IMR-90 (cell line): ENCODE data around the gene PAFAH2. TPM values are rescaled to one million over a fixed set of nuclear protein-coding genes. Genes with fewer than 3 reads are reported as not detected.
A peak's percentile ranks its signal among the peaks of the same experiment; 100 is the strongest.

Experiments used
- ATAC-seq: fragments of 200-7000 bp; cut with Tn5 transposase; 2 replicates; pipeline ENCODE4 v1.9.1; 2020; ENCODE audit warnings: low read depth, mild to moderate bottlenecking, moderate library complexity
- BruUV-seq: library from RNA; stranded (reverse); fragments of 400-500 nt; replicated peaks from 2 replicates; lab custom pipeline; 2021; lab: Mats Ljungman, UMichigan
- CTCF ChIA-PET: fragments of 300-600 bp; formaldehyde crosslinking; extraction: SDS; loops from one replicate; lab custom pipeline; 2021; ENCODE audit warnings: antibody characterized with exemption; lab: Yijun Ruan, JAX
- POLR2A ChIA-PET: fragments of 300-600 bp; sonication (Branson Sonifier 250); formaldehyde crosslinking; loops from one replicate; lab custom pipeline; 2022; ENCODE audit warnings: antibody characterized with exemption; ENCODE audit not compliant: unreplicated experiment; lab: Charles Lee
- DNase-seq: peaks from one replicate; pipeline ENCODE4 v3.0.0; 2013
- H2AFZ ChIP-seq: replicated peaks from 2 replicates; pipeline ENCODE3; 2013; ENCODE audit warnings: low read length, mild to moderate bottlenecking; ENCODE audit not compliant: poor library complexity
- H2AK5ac ChIP-seq: 2 replicates; pipeline ENCODE4 v1.6.1; 2013; ENCODE audit warnings: low read depth, low read length, inconsistent platforms
- H2AK9ac ChIP-seq: replicated peaks from 2 replicates; pipeline ENCODE3; 2013; ENCODE audit warnings: mild to moderate bottlenecking, low read depth, low read length, moderate library complexity; ENCODE audit not compliant: poor library complexity
- H2BK120ac ChIP-seq: 2 replicates; pipeline ENCODE4 v1.6.1; 2013; ENCODE audit warnings: low read depth, low read length, inconsistent platforms
- H2BK15ac ChIP-seq: 3 replicates; pipeline ENCODE4 v1.6.1; 2013; ENCODE audit warnings: low read depth, low read length, inconsistent platforms
- H2BK20ac ChIP-seq: 2 replicates; pipeline ENCODE4 v1.6.1; 2013; ENCODE audit warnings: low read depth, mild to moderate bottlenecking, inconsistent platforms, low read length, moderate library complexity
- H2BK5ac ChIP-seq: 2 replicates; pipeline ENCODE4 v1.6.1; 2013; ENCODE audit warnings: mild to moderate bottlenecking, low read depth, low read length, inconsistent platforms; ENCODE audit not compliant: poor library complexity, severe bottlenecking
- H3K14ac ChIP-seq: replicated peaks from 2 replicates; pipeline ENCODE4 v1.6.1; 2013; ENCODE audit warnings: low read depth, low read length, inconsistent platforms
- H3K18ac ChIP-seq: 2 replicates; pipeline ENCODE4 v1.6.1; 2013; ENCODE audit warnings: low read depth, low read length, control low read depth
- H3K23ac ChIP-seq: 2 replicates; pipeline ENCODE4 v1.6.1; 2013; ENCODE audit warnings: low read depth, low read length, inconsistent platforms
- H3K27ac ChIP-seq: 2 replicates; pipeline ENCODE4 v1.5.1; 2013; ENCODE audit warnings: mild to moderate bottlenecking, control low read depth, low read length; ENCODE audit not compliant: insufficient read depth
- H3K27me3 ChIP-seq: 2 replicates; pipeline ENCODE4 v1.6.1; 2013; ENCODE audit warnings: low read length; ENCODE audit not compliant: control insufficient read depth, insufficient read depth
- H3K36me3 ChIP-seq: 2 replicates; pipeline ENCODE4 v1.6.1; 2013; ENCODE audit warnings: low read length, mixed read lengths; ENCODE audit not compliant: control insufficient read depth, insufficient read depth
- H3K4ac ChIP-seq: 2 replicates; pipeline ENCODE4 v1.6.1; 2013; ENCODE audit warnings: low read depth, low read length, inconsistent platforms
- H3K4me1 ChIP-seq: 2 replicates; pipeline ENCODE4 v1.6.1; 2013; ENCODE audit warnings: low read length, mixed read lengths; ENCODE audit not compliant: control insufficient read depth, insufficient read depth
- H3K4me2 ChIP-seq: 2 replicates; pipeline ENCODE4 v1.6.1; 2013; ENCODE audit warnings: low read depth, mild to moderate bottlenecking, control low read depth, low read length, moderate library complexity
- H3K4me3 ChIP-seq: 2 replicates; pipeline ENCODE4 v1.5.1; 2013; ENCODE audit warnings: low read depth, mild to moderate bottlenecking, control low read depth, low read length, moderate library complexity; ENCODE audit not compliant: insufficient read depth
- H3K56ac ChIP-seq: 2 replicates; pipeline ENCODE4 v1.6.1; 2013; ENCODE audit warnings: low read length, inconsistent platforms; ENCODE audit not compliant: insufficient read depth; ENCODE audit errors: extremely low read depth
- H3K79me1 ChIP-seq, 2 experiments: 2 replicates each; pipeline ENCODE4 v1.6.1; 2013; ENCODE audit warnings: low read length in 2 of 2, inconsistent platforms in 1 of 2, low read depth in 1 of 2
- H3K9ac ChIP-seq: 2 replicates; pipeline ENCODE4 v1.6.1; 2013; ENCODE audit warnings: low read depth, low read length, control low read depth
- H3K9me1 ChIP-seq: 2 replicates; pipeline ENCODE4 v1.6.1; 2013; ENCODE audit warnings: low read length, inconsistent platforms; ENCODE audit not compliant: insufficient read depth
- H3K9me3 ChIP-seq: 2 replicates; pipeline ENCODE4 v1.6.1; 2013; ENCODE audit warnings: low read length; ENCODE audit not compliant: control insufficient read depth, insufficient read depth
- H4K20me1 ChIP-seq: 2 replicates; pipeline ENCODE4 v1.6.1; 2013; ENCODE audit warnings: low read length, inconsistent platforms; ENCODE audit not compliant: insufficient read depth
- H4K5ac ChIP-seq: 2 replicates; pipeline ENCODE4 v1.6.1; 2013; ENCODE audit warnings: mild to moderate bottlenecking, low read depth, low read length, control low read depth
- H4K8ac ChIP-seq, 2 experiments: 2 replicates each; pipeline ENCODE4 v1.6.1; 2013; ENCODE audit warnings: low read depth in 2 of 2, low read length in 2 of 2, control low read depth in 1 of 2, inconsistent platforms in 1 of 2
- H4K91ac ChIP-seq: 2 replicates; pipeline ENCODE4 v1.6.1; 2013; ENCODE audit warnings: low read depth, low read length, inconsistent platforms; ENCODE audit not compliant: insufficient read depth
- CTCF ChIP-seq: conservative IDR thresholded peaks from 2 replicates; pipeline ENCODE4 v1.5.1; 2012; ENCODE audit warnings: mild to moderate bottlenecking, low read depth, low read length, improper control_type of control experiment
- MAZ ChIP-seq: IDR thresholded peaks from 2 replicates; pipeline ENCODE4 v1.6.1; 2012; ENCODE audit warnings: low read depth, mild to moderate bottlenecking, low read length, improper control_type of control experiment, moderate library complexity, borderline replicate concordance
- MXI1 ChIP-seq: IDR thresholded peaks from 2 replicates; pipeline ENCODE4 v1.6.1; 2012; ENCODE audit warnings: low read depth, mild to moderate bottlenecking, low read length, moderate library complexity, borderline replicate concordance
- RAD21 ChIP-seq: IDR thresholded peaks from 2 replicates; pipeline ENCODE4 v1.6.1; 2012; ENCODE audit warnings: low read length, improper control_type of control experiment
- RFX5 ChIP-seq: IDR thresholded peaks from 2 replicates; pipeline ENCODE4 v1.8.0; 2012; ENCODE audit warnings: low read depth, mild to moderate bottlenecking, low read length, moderate library complexity
- WGBS, 2 experiments: methylation state at CpG; one replicate each; pipeline versions ENCODE4 v1.1.5 to v1.1.7; 2013; ENCODE audit warnings: missing lambda C conversion rate in 2 of 2; ENCODE audit not compliant: insufficient read length in 1 of 2; ENCODE audit errors: extremely low coverage in 2 of 2; 5-methylcytosine and 5-hydroxymethylcytosine counted together
- dilution Hi-C: fragments of 300-500 bp; cut with HindIII; formaldehyde crosslinking; loops from one replicate; pipeline ENCODE4 v1.14.3; 2018; ENCODE audit warnings: low sequenced_read_pairs; ENCODE audit not compliant: unreplicated experiment
- in situ Hi-C: fragments of 300-500 bp; cut with MboI; formaldehyde crosslinking; loops from 3 replicates; pipeline ENCODE4 v1.14.3; 2019; ENCODE audit warnings: low sequenced_read_pairs, inconsistent platforms, mixed read lengths
- intact Hi-C: fragments of 100-400 bp; cut with micrococcal nuclease; formaldehyde crosslinking; loops from 2 replicates; pipeline ENCODE4 v1.10.0; 2022
- polyA plus RNA-seq, 3 experiments: library from polyadenylated mRNA; depleted of rRNA; stranded (reverse); fragments of >200 nt; gene quantifications; 2 replicates each; pipeline ENCODE4 v1.2.3, GENCODE V29; 2012; ENCODE audit warnings: low replicate concordance in 1 of 3
- total RNA-seq: library from RNA; depleted of rRNA; stranded (reverse); fragments of >200 nt; gene quantifications from 2 replicates; pipeline ENCODE4 v1.2.3, GENCODE V29; 2012

Gene PAFAH2
- total and polyA plus RNA-seq, 2 of the 4 experiments (the other 2 are of a cell fraction), result 8.3 to 12.2 TPM

GRCh38 chr1:26031196-26031595 lies 33.3 kb upstream of the PAFAH2 start (continued):
- TF ChIP-seq MXI1 (no peak), MAZ (no peak)

GRCh38 chr1:26029864-26030481 lies 32.1 kb upstream of the PAFAH2 start:
- H3K56ac ChIP-seq, result no peak overlapping the region
- no peak overlapping the region for H3K4ac ChIP-seq
- no peak overlapping the region for H2BK120ac ChIP-seq
- TF ChIP-seq RAD21 (peak; percentile 25; the same call in 1 of the 2 replicates), RFX5 (no peak), CTCF (peak; percentile 28; the same call in 1 of the 2 replicates)
- no peak overlapping the region for H3K14ac ChIP-seq
- no peaks in the 10 kb centered on the region for H3K9me3 ChIP-seq
- H4K91ac ChIP-seq, result no peak overlapping the region
- H2AFZ ChIP-seq, result no peak overlapping the region
- no peak overlapping the region for H2BK20ac ChIP-seq
- dilution Hi-C loops (no loop called here), in situ Hi-C loops (no loop called here), intact Hi-C loops (no loop called here)
- H3K79me1 ChIP-seq, result no peaks in the 10 kb centered on the region
- H2AK9ac ChIP-seq, result no peak overlapping the region
- no peak overlapping the region for H2BK5ac ChIP-seq
- no peaks in the 10 kb centered on the region; the same call in 1 of the 2 replicates for H3K4me1 ChIP-seq
- ATAC-seq (no peak), DNase-seq (no peak)
- H3K18ac ChIP-seq, result no peak overlapping the region
- no peaks in the 10 kb centered on the region for H4K20me1 ChIP-seq
- H3K36me3 ChIP-seq, result no peaks in the 10 kb centered on the region
- peaks cover 4% of the 10 kb centered on the region; the same call in 1 of the 2 replicates for H3K27me3 ChIP-seq
- WGBS, 2 experiments, result no CpG with 5 or more reads among the region's 7 CpGs
- H2AK5ac ChIP-seq, result no peak overlapping the region
- ChIA-PET CTCF (interaction anchor here (0.9 to 1.2 kb wide), 2 partner anchors 32 to 134 kb away, joined by 3 to 4 read pairs; partner anchors contain the start of gene PAFAH2), POLR2A (no interaction called here)
- no peak overlapping the region for H3K4me2 ChIP-seq
- no peak overlapping the region for H4K5ac ChIP-seq
- H3K27ac ChIP-seq, result no peak overlapping the region
- no peak overlapping the region for H2BK15ac ChIP-seq
- no peak overlapping the region for H3K4me3 ChIP-seq
- no TSS peak for BruUV-seq
- no peak overlapping the region for H4K8ac ChIP-seq
- no peak overlapping the region for H3K23ac ChIP-seq
- 0 out of 2 replicates have a peak, but pooled peaks cover 3% of the 10 kb centered on the region for H3K9me1 ChIP-seq
- no peak overlapping the region for H3K9ac ChIP-seq
